Neuronal stem cell (in vitro differentiated cells): Measurements from ENCODE around the gene TRIM66.

Experiments
- DNase-seq: peaks from one replicate; pipeline ENCODE4 v3.0.0-alpha.2; 2013; ENCODE audit warnings: low spot score
- H2AFZ ChIP-seq: one replicate; pipeline ENCODE4 v1.6.1; 2013; ENCODE audit warnings: mild to moderate bottlenecking, low read length, inconsistent platforms
- H2AK5ac ChIP-seq: 2 replicates; pipeline ENCODE4 v1.6.1; 2013; ENCODE audit warnings: low read depth, mild to moderate bottlenecking, inconsistent platforms, low read length, moderate library complexity, mixed read lengths
- H2BK120ac ChIP-seq: 2 replicates; pipeline ENCODE4 v1.6.1; 2013; ENCODE audit warnings: low read depth, mild to moderate bottlenecking, inconsistent platforms, low read length, moderate library complexity, mixed read lengths
- H2BK12ac ChIP-seq: one replicate; pipeline ENCODE4 v1.6.1; 2013; ENCODE audit warnings: low read length, inconsistent platforms
- H2BK15ac ChIP-seq: 2 replicates; pipeline ENCODE4 v1.6.1; 2013; ENCODE audit warnings: mild to moderate bottlenecking, low read length, inconsistent platforms, mixed read lengths
- H2BK5ac ChIP-seq: one replicate; pipeline ENCODE4 v1.6.1; 2013; ENCODE audit warnings: inconsistent platforms, mild to moderate bottlenecking, low read length, moderate library complexity
- H3K14ac ChIP-seq: one replicate; pipeline ENCODE4 v1.6.1; 2013; ENCODE audit warnings: low read length, inconsistent platforms
- H3K18ac ChIP-seq: 2 replicates; pipeline ENCODE4 v1.6.1; 2013; ENCODE audit warnings: low read length, inconsistent platforms
- H3K23ac ChIP-seq: 2 replicates; pipeline ENCODE4 v1.6.1; 2013; ENCODE audit warnings: low read depth, mild to moderate bottlenecking, mixed read lengths, low read length, inconsistent platforms; ENCODE audit not compliant: poor library complexity
- H3K27ac ChIP-seq: replicated peaks from 3 replicates; pipeline ENCODE4 v1.5.1; 2013; ENCODE audit warnings: low read length, inconsistent platforms
- H3K27me3 ChIP-seq, 3 experiments: 2 replicates each; pipeline ENCODE4 v1.6.1; 2013; ENCODE audit warnings: low read length in 3 of 3, mild to moderate bottlenecking in 2 of 3, inconsistent platforms in 1 of 3, low read depth in 1 of 3, mixed read lengths in 1 of 3, moderate library complexity in 1 of 3; ENCODE audit not compliant: control insufficient read depth in 3 of 3, insufficient read depth in 3 of 3
- H3K36me3 ChIP-seq, 2 donors: replicated peaks in 1 of 2; 2 replicates each; pipeline ENCODE4 v1.6.1; 2013; ENCODE audit warnings: low read length in 2 of 2; ENCODE audit not compliant: control insufficient read depth in 2 of 2, insufficient read depth in 2 of 2
- H3K4ac ChIP-seq: 2 replicates; pipeline ENCODE4 v1.6.1; 2013; ENCODE audit warnings: inconsistent platforms, mild to moderate bottlenecking, low read length, moderate library complexity
- H3K4me1 ChIP-seq, 2 donors: 1 replicate in 1 of 2; 2 replicates in 1 of 2; pipeline ENCODE4 v1.6.1; 2013; ENCODE audit warnings: low read length in 2 of 2, low read depth in 1 of 2; ENCODE audit not compliant: control insufficient read depth in 2 of 2, insufficient read depth in 1 of 2
- H3K4me2 ChIP-seq: one replicate; pipeline ENCODE4 v1.6.1; 2013; ENCODE audit warnings: mild to moderate bottlenecking, low read length, inconsistent platforms; ENCODE audit not compliant: insufficient read depth, poor library complexity, severe bottlenecking
- H3K4me3 ChIP-seq, 2 donors: 2 replicates each; pipeline ENCODE4 v1.5.1; 2013; ENCODE audit warnings: low read length in 2 of 2, mild to moderate bottlenecking in 2 of 2, inconsistent platforms in 1 of 2, moderate library complexity in 1 of 2
- H3K79me1 ChIP-seq: one replicate; pipeline ENCODE4 v1.6.1; 2013; ENCODE audit warnings: low read depth, mild to moderate bottlenecking, inconsistent platforms, low read length, moderate library complexity
- H3K9ac ChIP-seq: one replicate; pipeline ENCODE4 v1.6.1; 2013; ENCODE audit warnings: mild to moderate bottlenecking, low read depth, low read length, inconsistent platforms; ENCODE audit not compliant: poor library complexity
- H3K9me3 ChIP-seq, 2 donors: replicated peaks in 1 of 2; 2 replicates each; pipeline versions ENCODE3 to v1.6.1; 2013; ENCODE audit warnings: low read length in 2 of 2, mild to moderate bottlenecking in 2 of 2, inconsistent platforms in 1 of 2, low read depth in 1 of 2, mixed read lengths in 1 of 2, moderate library complexity in 1 of 2; ENCODE audit not compliant: control insufficient read depth in 2 of 2, insufficient read depth in 1 of 2
- H4K8ac ChIP-seq: one replicate; pipeline ENCODE4 v1.6.1; 2013; ENCODE audit warnings: low read depth, mild to moderate bottlenecking, inconsistent platforms, low read length, moderate library complexity
- H4K91ac ChIP-seq: one replicate; pipeline ENCODE4 v1.6.1; 2013; ENCODE audit warnings: low read length, low read depth, mild to moderate bottlenecking, inconsistent platforms; ENCODE audit not compliant: poor library complexity
- WGBS, 2 donors: extraction: QIAGEN DNeasy Blood & Tissue Kit; methylation state at CpG; one replicate each; pipeline ENCODE4 v1.1.7; 2013; ENCODE audit warnings: missing lambda C conversion rate in 2 of 2, mixed read lengths in 1 of 2; ENCODE audit not compliant: insufficient read length in 2 of 2, insufficient replicate concordance in 1 of 2; ENCODE audit errors: extremely low coverage in 2 of 2; 5-methylcytosine and 5-hydroxymethylcytosine counted together

The TRIM66 gene

DNA sequence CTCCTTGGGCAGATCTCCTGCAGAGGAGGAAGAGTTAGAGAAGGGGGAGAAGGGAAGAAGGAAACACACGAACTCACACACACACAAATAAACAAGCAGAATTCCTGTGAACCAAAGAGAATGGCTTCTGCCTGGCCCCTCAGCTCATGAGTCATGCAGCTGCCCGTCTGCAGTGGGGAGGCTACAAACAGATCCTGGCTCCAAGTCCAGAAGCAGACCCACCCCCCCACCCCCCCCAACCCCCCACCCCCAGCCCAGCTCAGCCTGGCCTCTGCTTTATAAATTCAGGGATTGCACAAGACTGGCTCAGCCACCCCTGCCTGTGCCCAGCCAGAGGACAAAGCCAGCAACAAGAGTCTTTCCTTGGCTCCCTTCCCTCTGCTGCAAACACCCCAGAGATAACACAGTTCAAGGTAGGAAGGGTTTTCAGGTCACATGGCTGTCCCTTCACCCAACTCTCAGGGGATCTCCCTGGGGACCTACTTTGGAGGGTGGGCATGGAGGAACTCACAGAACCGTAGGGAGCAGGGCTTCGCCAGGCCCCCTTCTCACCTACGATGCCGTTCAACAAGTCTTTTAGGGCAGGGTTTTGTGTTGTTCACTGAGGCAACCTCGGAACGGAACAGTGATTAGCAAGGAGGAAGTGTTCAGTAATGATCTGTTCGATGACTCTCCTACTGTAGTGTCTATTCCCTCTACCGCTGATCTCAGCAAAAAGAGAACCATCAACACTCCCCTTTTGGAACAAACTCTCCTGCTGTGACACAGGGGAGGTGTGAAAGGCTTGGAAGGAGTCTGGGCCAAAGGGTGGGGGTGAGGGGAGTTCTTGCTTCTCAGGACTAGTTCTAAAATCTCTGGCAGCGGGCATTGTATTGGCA is 35.6 kb upstream of the TRIM66 start:
- Histone ChIP-seq H3K23ac (no peak overlapping the region), H2BK12ac (no peak overlapping the region), H4K8ac (no peak overlapping the region), H3K18ac (no peak overlapping the region), H2BK120ac (no peak overlapping the region), H3K36me3 (peaks cover 24 to 72% of the 10 kb centered on the region in 2 donors), H3K4me3 (no peak overlapping the region), H3K27me3 (no peaks in the 10 kb centered on the region), H2AFZ (no peak overlapping the region), H3K9ac (no peak overlapping the region), H3K79me1 (no peaks in the 10 kb centered on the region), H3K9me3 (no peaks in the 10 kb centered on the region), H2BK15ac (no peak overlapping the region), H3K27ac (peak overlapping the region; percentile 11), H2AK5ac (no peak overlapping the region), H3K4me2 (no peak overlapping the region), H3K4me1 (peaks cover 11 to 26% of the 10 kb centered on the region in 2 donors), H3K4ac (no peak overlapping the region), H4K91ac (no peak overlapping the region), H2BK5ac (no peak overlapping the region), H3K14ac (no peak overlapping the region)
- no CpG with 5 or more reads among the region's 11 CpGs for WGBS, 2 donors
- no peak for DNase-seq

DNA sequence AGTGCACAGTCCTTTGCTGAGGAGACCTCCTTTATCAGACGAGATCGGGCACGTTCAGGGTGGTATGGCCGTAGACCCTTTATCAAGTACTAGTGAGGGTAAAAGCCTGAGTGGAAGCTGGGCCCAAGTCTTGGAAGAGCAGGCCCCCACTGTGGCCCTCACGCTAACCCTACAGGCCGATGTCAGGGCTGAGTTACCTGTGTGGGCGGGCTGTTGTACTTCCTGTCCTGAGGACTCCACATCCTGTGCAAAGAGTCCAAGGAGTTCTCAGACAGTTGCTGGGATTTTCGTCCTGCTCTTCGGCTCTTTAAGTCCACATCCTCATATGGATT is 35.0 kb upstream of the TRIM66 start:
- peaks cover 11 to 26% of the 10 kb centered on the region in 2 donors for H3K4me1 ChIP-seq
- peak overlapping the region; percentile 11 for H3K27ac ChIP-seq
- no peak overlapping the region for H2BK12ac ChIP-seq
- no peak overlapping the region for H2BK15ac ChIP-seq
- H3K18ac ChIP-seq = no peak overlapping the region
- H3K4me2 ChIP-seq = no peak overlapping the region
- H3K4ac ChIP-seq = no peak overlapping the region
- whole genome bisulfite sequencing, 2 donors = no CpG with 5 or more reads among the region's 9 CpGs
- no peak overlapping the region for H2AFZ ChIP-seq
- no peak overlapping the region for H4K8ac ChIP-seq
- no peak overlapping the region for H3K9ac ChIP-seq
- no peaks in the 10 kb centered on the region for H3K27me3 ChIP-seq
- H3K79me1 ChIP-seq = no peaks in the 10 kb centered on the region
- H4K91ac ChIP-seq = no peak overlapping the region
- no peak overlapping the region for H3K23ac ChIP-seq
- no peak for DNase-seq
- no peak overlapping the region for H2BK5ac ChIP-seq
- H2AK5ac ChIP-seq = no peak overlapping the region
- H2BK120ac ChIP-seq = no peak overlapping the region
- H3K36me3 ChIP-seq = peaks cover 26 to 72% of the 10 kb centered on the region in 2 donors
- H3K9me3 ChIP-seq = no peaks in the 10 kb centered on the region
- no peak overlapping the region for H3K14ac ChIP-seq
- no peak overlapping the region for H3K4me3 ChIP-seq

DNA sequence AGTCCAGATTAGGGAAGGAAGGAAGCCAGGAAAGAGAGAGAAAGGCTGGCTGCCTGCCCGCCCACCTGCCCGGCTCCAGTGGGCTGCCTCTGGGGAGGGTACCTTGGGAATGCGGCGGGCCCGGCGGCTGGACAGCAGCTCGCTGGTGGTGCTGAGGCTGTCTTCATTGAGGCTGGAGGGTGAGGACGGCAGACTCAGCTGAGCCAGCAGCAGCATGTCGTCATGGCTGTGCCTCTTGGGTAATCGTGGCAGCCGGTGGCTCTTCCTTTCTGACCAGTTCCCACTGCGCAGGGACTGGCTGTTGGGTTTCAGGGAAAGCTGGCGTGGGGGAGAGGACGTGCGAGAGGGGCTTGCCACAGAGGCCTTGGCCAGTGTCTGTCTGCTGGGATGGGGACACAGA is 33.0 kb upstream of the TRIM66 start:
- H3K4me1 ChIP-seq = peaks cover 8 to 11% of the 10 kb centered on the region in 2 donors

DNA sequence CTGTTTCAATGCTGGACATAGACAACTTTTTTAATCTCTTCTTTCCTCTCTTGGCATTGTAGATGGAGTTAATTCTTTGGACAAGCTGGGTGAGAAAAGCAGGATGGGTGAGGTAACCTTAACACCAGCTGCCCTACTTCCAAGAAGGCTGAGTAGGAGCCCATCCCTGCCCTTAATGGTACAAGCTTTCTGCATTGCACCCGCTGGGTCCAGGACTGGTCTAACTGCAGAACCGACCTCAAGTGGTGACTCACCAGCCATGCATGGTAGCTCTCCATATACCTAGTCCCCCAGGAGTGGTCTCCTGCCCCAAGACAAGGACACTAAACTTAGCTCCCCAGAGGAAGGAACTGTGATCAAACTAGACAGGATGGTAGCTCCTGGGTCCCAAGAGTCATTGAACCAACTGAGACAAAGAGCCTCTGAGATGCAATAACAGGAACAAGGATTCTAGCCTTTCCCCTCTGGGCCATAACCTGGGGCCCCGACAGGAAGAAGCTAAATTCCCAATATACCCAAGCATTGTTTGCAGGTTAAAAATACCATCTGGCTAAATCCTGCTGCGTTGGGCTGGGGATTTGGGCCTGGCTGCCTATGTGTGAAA is 32.3 kb upstream of the TRIM66 start:
- H3K14ac ChIP-seq = no peak overlapping the region
- H3K79me1 ChIP-seq = no peaks in the 10 kb centered on the region
- no peak overlapping the region for H3K4ac ChIP-seq
- H2BK12ac ChIP-seq = no peak overlapping the region
- H3K4me3 ChIP-seq = no peak overlapping the region
- peaks cover 8 to 11% of the 10 kb centered on the region in 2 donors for H3K4me1 ChIP-seq
- H4K8ac ChIP-seq = no peak overlapping the region
- no peak overlapping the region for H3K27ac ChIP-seq
- no peak overlapping the region for H2BK15ac ChIP-seq
- no peak overlapping the region for H2AFZ ChIP-seq
- H2BK5ac ChIP-seq = no peak overlapping the region
- H3K9ac ChIP-seq = no peak overlapping the region
- H3K27me3 ChIP-seq = no peaks in the 10 kb centered on the region
- H2AK5ac ChIP-seq = no peak overlapping the region
- no peak overlapping the region for H3K23ac ChIP-seq
- no peak overlapping the region for H3K18ac ChIP-seq
- H3K4me2 ChIP-seq = no peak overlapping the region
- no peaks in the 10 kb centered on the region for H3K9me3 ChIP-seq
- no peak overlapping the region for H4K91ac ChIP-seq
- DNase-seq = no peak
- H2BK120ac ChIP-seq = no peak overlapping the region
- no CpG with 5 or more reads among the region's 4 CpGs for WGBS, 2 donors
- H3K36me3 ChIP-seq = peaks cover 38 to 89% of the 10 kb centered on the region in 2 donors

More for the DNA sequence above, 33.0 kb upstream of the TRIM66 start:
- H2AFZ ChIP-seq = no peak overlapping the region
- peak overlapping the region; percentile 23 for H3K23ac ChIP-seq
- no peaks in the 10 kb centered on the region for H3K27me3 ChIP-seq
- H2BK12ac ChIP-seq = no peak overlapping the region
- no peak overlapping the region for H2BK5ac ChIP-seq
- H3K4ac ChIP-seq = no peak overlapping the region
- no peak overlapping the region for H3K4me3 ChIP-seq
- no peak overlapping the region for H3K4me2 ChIP-seq
- WGBS, 2 donors = no CpG with 5 or more reads among the region's 15 CpGs
- no peak overlapping the region for H4K91ac ChIP-seq
- H3K9ac ChIP-seq = no peak overlapping the region
- DNase-seq = no peak
- peaks cover 38 to 82% of the 10 kb centered on the region in 2 donors for H3K36me3 ChIP-seq
- no peak overlapping the region for H2BK15ac ChIP-seq
- no peak overlapping the region for H2AK5ac ChIP-seq
- no peak overlapping the region for H3K14ac ChIP-seq
- no peak overlapping the region for H3K18ac ChIP-seq
- H2BK120ac ChIP-seq = no peak overlapping the region
- no peaks in the 10 kb centered on the region for H3K79me1 ChIP-seq
- H3K27ac ChIP-seq = no peak overlapping the region
- no peak overlapping the region for H4K8ac ChIP-seq
- H3K9me3 ChIP-seq = no peaks in the 10 kb centered on the region
